GM23248 (cell line): ENCODE data around the gene CSMD2.

Source experiments
- EZH2 ChIP-seq: fragments of 200-600 bp; sonication (generic); IDR thresholded peaks from 2 replicates; pipeline ENCODE4 v1.6.1; 2018; ENCODE audit warnings: antibody characterized with exemption, mild to moderate bottlenecking; ENCODE audit not compliant: insufficient read depth, poor library complexity, severe bottlenecking
- EZH2phosphoT487 ChIP-seq: fragments of 200-600 bp; sonication (generic); IDR thresholded peaks from 2 replicates; pipeline ENCODE4 v1.6.1; 2018; ENCODE audit warnings: antibody characterized with exemption, moderate library complexity, mild to moderate bottlenecking, low read depth; ENCODE audit not compliant: insufficient read depth

- TF ChIP-seq EZH2: no peak
- TF ChIP-seq EZH2phosphoT487: no peak
These were observed 314.5 kb downstream of the CSMD2 start for GRCh38 chr1:33850481-33850880.
